Measurements from ENCODE around the gene PCNT. TPM values are rescaled to one million over a fixed set of nuclear protein-coding genes. Genes with fewer than 3 reads are reported as not detected.
"Not testable (repeated sequence)": the region's sequence is repeated elsewhere in the genome, so short reads cannot be mapped to it uniquely, and the experiment has no call there.

Gene PCNT
- total RNA-seq, 1 experiment from 2014 or later = 41.0 TPM

- TF ChIP-seq AFF4 (CRISPR knock-in tag; IDR thresholded peaks at IDR 0.05; ENCODE audit: borderline replicate concordance) (no peak), AR (CRISPR knock-in tag; IDR thresholded peaks at IDR 0.05) (no peak), NFATC4 (CRISPR knock-in tag; IDR thresholded peaks at IDR 0.05) (no peak)
- TF ChIP-seq, protein P1, sequence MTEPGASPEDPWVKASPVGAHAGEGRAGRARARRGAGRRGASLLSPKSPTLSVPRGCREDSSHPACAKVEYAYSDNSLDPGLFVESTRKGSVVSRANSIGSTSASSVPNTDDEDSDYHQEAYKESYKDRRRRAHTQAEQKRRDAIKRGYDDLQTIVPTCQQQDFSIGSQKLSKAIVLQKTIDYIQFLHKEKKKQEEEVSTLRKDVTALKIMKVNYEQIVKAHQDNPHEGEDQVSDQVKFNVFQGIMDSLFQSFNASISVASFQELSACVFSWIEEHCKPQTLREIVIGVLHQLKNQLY (CRISPR knock-in tag; IDR thresholded peaks at IDR 0.05) = no peak
Measured at GRCh38 chr21:46461909-46462308, 138.0 kb downstream of the PCNT start (continued).

DNA sequence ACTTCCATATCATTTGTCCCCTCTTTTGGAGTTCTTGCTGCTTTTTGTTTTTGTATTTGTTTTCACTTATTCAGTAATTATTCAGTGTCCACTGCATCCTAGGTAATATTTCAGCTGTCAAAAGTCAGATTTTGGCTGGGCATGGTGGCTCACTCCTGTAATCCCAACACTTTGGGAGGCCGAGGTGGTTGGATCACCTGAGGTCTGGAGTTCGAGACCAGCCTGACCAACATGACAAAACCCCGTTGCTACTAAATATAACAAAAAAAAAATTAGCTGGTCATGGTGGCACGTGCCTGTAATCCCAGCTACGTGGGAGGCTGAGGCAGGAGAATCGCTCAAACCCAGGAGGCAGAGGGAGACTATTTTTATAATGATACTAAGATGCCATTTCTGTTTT is 141.2 kb downstream of the PCNT start:
- ATAC-seq; H3K36me3 Mint-ChIP-seq; H3K9me3 Mint-ChIP-seq; H3K4me1 Mint-ChIP-seq; CTCF ChIA-PET; H3K27ac Mint-ChIP-seq; POLR2A ChIA-PET; H3K27me3 Mint-ChIP-seq (ENCODE audit: low read depth); H3K4me3 Mint-ChIP-seq; DNase-seq (ENCODE audit: low spot score): not testable (repeated sequence)

DNA sequence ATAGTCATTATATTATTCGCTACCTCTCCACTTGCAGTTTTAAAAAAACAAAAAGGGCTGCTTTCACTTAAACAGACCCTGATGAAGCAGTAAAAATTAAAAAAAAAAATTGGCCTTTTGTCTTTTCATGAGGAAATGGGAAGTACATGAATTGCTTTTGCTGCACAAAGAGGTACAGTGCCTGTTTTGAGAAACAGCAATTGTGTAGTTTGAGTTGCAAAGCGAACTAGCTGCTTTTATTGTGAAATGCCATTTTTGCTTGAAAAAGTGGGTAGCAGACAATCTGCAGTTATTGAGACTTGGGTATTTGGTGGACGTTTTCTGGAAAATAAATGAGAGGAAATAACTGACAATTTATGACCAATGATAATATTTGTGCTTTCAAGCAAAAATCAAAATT is 141.7 kb downstream of the PCNT start:
- H3K9me3 Mint-ChIP-seq = no peaks in the 10 kb centered on the region
- ChIA-PET POLR2A (no interaction called here), CTCF (no interaction called here)
- no peak overlapping the region for H3K27ac Mint-ChIP-seq
- H3K36me3 Mint-ChIP-seq = no peaks in the 10 kb centered on the region; the same call in 1 of the 2 replicates
- ATAC-seq (no peak), DNase-seq (ENCODE audit: low spot score) (no peak)
- H3K4me3 Mint-ChIP-seq = no peak overlapping the region
- no peaks in the 10 kb centered on the region for H3K27me3 Mint-ChIP-seq (ENCODE audit: low read depth)
- no peaks in the 10 kb centered on the region for H3K4me1 Mint-ChIP-seq
- TF ChIP-seq USF2 (CRISPR knock-in tag; IDR thresholded peaks at IDR 0.05) = no peak
- TF ChIP-seq, protein P2, sequence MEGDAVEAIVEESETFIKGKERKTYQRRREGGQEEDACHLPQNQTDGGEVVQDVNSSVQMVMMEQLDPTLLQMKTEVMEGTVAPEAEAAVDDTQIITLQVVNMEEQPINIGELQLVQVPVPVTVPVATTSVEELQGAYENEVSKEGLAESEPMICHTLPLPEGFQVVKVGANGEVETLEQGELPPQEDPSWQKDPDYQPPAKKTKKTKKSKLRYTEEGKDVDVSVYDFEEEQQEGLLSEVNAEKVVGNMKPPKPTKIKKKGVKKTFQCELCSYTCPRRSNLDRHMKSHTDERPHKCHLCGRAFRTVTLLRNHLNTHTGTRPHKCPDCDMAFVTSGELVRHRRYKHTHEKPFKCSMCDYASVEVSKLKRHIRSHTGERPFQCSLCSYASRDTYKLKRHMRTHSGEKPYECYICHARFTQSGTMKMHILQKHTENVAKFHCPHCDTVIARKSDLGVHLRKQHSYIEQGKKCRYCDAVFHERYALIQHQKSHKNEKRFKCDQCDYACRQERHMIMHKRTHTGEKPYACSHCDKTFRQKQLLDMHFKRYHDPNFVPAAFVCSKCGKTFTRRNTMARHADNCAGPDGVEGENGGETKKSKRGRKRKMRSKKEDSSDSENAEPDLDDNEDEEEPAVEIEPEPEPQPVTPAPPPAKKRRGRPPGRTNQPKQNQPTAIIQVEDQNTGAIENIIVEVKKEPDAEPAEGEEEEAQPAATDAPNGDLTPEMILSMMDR (IDR thresholded peaks at IDR 0.05) = no peak
- TF ChIP-seq PRRX2 (CRISPR knock-in tag; IDR thresholded peaks at IDR 0.05) = no peak
- TF ChIP-seq ZNF416 (CRISPR knock-in tag; IDR thresholded peaks at IDR 0.05) = no peak
- TF ChIP-seq ZNF671 (CRISPR knock-in tag; IDR thresholded peaks at IDR 0.05) = no peak
- no peak for TF ChIP-seq EMX1 (CRISPR knock-in tag; IDR thresholded peaks at IDR 0.05)
- no peak for TF ChIP-seq ZBTB21 (CRISPR knock-in tag; IDR thresholded peaks at IDR 0.05; ENCODE audit: borderline replicate concordance)
- TF ChIP-seq ZNF512 (CRISPR knock-in tag; IDR thresholded peaks at IDR 0.05; ENCODE audit: borderline replicate concordance) = no peak
- TF ChIP-seq, protein P3, sequence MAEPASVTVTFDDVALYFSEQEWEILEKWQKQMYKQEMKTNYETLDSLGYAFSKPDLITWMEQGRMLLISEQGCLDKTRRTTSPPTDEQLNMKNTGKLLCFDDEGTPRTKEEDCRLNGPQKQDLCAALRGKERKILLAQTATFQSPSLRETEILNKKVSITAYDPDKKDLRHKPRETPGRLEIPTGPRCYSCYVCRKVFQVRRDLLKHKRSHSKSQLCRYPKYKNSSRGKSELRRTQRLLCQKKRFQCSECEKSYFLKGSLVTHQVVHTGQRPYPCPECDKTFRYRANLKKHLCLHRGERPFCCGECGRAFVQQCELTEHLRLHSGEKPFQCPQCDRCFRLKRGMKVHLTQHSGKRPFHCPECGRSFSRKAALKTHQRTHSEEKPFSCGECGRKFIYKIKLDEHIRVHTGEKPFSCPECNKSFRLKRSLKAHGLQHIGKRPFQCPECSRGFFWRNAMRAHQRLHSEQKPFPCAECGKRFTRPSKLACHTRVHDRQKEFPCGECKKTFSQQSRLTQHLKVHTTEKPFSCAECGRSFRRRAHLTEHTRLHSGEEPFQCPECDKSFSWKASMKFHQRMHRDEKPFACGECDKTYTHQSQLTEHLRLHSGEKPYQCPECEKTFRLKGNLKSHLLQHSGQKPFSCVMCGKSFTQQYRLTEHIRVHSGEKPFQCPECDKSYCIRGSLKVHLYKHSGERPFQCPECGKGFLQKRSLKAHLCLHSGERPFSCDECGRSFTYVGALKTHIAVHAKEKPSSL (CRISPR knock-in tag; conservative IDR thresholded peaks at IDR 0.05) = no peak
- no peak for TF ChIP-seq TEAD4 (CRISPR knock-in tag; IDR thresholded peaks at IDR 0.05)
- no peak for TF ChIP-seq ZNF219 (CRISPR knock-in tag; IDR thresholded peaks at IDR 0.05; ENCODE audit: borderline replicate concordance)
- no peak for TF ChIP-seq ESRRA (CRISPR knock-in tag; IDR thresholded peaks at IDR 0.05; ENCODE audit: borderline replicate concordance)
- TF ChIP-seq, protein P4, sequence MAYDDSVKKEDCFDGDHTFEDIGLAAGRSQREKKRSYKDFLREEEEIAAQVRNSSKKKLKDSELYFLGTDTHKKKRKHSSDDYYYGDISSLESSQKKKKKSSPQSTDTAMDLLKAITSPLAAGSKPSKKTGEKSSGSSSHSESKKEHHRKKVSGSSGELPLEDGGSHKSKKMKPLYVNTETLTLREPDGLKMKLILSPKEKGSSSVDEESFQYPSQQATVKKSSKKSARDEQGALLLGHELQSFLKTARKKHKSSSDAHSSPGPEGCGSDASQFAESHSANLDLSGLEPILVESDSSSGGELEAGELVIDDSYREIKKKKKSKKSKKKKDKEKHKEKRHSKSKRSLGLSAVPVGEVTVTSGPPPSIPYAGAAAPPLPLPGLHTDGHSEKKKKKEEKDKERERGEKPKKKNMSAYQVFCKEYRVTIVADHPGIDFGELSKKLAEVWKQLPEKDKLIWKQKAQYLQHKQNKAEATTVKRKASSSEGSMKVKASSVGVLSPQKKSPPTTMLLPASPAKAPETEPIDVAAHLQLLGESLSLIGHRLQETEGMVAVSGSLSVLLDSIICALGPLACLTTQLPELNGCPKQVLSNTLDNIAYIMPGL (CRISPR knock-in tag; IDR thresholded peaks at IDR 0.05) = no peak
